Activated CD8-positive, alpha-beta memory T cell treated with anti-CD3 and anti-CD28 coated beads, Interleukin-2, amount 50 U/mL, for 1 hour (primary cell): ENCODE data around the gene RDH5.

Experiments used
- DNase-seq: peaks from one replicate; pipeline ENCODE4 v3.0.0-alpha.2; 2020; ENCODE audit errors: extremely low read depth

RDH5 gene

GRCh38 chr12:55696141-55696540, 24.1 kb upstream of the RDH5 start:
- no peak for DNase-seq

DNA sequence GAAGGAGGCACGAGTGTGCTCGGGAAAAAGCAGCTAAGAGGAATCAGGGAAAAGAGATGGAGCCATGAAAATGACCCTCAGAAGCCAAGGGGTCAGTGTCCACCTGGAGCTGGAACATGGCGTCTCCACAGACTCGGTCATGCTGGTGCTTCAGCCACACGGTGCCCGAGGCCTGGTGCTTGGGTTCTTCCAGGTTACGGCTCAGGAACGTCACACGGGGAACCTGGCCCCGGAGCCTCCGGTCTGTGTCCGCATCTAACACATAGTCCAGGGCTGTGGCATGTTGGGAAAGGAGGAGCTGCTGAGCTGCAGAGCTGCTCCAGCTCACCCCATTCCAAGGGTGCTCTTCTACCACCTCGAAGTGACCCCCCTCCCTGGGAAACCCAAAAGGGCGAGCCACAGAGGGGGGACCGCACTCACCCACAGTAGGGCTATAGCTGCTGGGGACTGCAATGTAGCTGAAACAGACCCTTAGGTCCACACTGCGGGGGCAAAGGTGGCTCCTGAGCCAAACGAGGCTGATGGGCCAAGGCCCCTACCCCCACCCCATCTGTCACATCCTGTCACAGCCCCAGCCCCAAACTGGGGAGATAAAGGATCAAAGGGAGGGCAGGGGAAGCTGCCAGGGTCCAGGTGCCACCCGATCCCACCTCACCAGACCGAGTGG, 23.3 kb upstream of the RDH5 start:
- DNase-seq: no peak

GRCh38 chr12:55697686-55698085, 22.5 kb upstream of the RDH5 start:
- no peak for DNase-seq

- DNase-seq: no peak
Observed at GRCh38 chr12:55698241-55698955, 21.8 kb upstream of the RDH5 start.

DNA sequence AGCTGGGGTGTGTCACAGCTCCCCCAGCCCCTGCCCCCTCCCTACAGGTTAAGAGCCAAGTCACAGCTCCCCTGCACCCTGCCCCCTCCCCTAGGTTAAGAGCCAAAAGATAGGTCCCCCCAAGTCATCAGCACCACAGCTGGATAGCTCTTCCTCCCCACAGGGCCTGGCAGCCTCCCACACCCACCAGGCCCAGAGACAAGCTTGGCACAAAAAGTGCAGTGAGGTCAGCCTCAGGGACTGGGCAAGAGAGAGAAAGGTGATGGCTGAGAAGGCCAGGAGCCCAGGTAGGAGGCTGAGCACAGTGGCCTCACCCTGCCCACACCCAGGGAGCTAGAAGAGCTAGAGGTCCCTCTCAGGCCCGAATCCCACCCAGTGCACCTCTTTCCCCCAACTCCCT, 21.2 kb upstream of the RDH5 start:
- no peak for DNase-seq

DNA sequence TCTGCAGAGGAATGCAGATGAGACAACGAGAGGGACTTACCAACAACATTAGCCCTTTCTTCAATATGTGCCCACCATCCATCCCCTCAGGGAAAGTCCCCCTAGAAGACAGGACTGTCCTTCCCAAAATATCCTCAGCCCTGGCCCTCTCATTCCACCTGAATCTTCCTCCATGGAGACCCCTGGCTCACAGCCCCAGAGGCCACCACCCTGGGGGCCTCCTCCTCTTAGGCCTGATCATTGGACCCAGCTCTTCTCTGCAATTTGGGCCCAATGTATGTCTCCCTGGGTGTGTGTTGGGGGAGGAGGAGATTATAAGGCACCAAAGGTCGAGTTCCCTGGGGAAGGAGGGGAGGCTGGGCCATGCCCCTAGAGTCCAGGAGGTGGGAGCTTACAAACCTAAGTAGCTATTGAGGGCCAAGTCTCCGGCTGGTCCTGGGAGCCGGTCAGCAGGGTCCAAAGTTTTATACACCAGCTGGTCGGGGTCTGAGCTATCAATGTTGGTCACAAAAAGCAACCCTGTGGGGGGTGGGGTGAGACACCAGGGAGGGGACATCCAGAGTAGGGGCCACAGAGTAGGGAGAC, 20.6 kb upstream of the RDH5 start:
- no peak for DNase-seq

GRCh38 chr12:55700255-55701018, 19.8 kb upstream of the RDH5 start:
- no peak for DNase-seq

- no peak for DNase-seq
Observed at GRCh38 chr12:55702861-55703260, 17.3 kb upstream of the RDH5 start.

DNA sequence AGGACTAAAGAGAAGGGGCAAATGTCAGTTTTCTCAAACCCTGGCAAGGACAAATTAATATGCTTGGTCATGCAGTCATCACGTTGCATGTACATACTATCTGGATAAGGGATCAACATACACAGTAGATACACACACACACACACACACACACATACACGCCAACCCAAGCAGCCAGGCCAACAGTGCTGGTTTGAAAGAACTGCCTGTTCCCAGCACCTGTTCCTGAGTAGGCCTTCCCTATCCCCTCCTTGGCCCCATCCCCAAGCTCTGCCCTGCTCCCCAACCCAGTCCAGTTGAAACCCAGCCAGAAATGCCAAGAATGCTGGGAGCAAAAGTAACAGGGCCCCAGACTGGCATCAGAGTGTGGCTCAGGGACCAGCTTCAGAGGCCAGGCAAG, 16.9 kb upstream of the RDH5 start:
- DNase-seq: no peak

- no peak for DNase-seq
Observed at GRCh38 chr12:55703901-55704761, 16.1 kb upstream of the RDH5 start.

- no peak for DNase-seq
Observed at GRCh38 chr12:55704824-55705718, 15.1 kb upstream of the RDH5 start.

- no peak for DNase-seq
Observed at GRCh38 chr12:55705782-55706402, 14.3 kb upstream of the RDH5 start.

- DNase-seq: no peak
Observed at GRCh38 chr12:55706568-55707218, 13.5 kb upstream of the RDH5 start.

- DNase-seq: no peak
Observed at GRCh38 chr12:55707219-55707671, 12.9 kb upstream of the RDH5 start.

DNA sequence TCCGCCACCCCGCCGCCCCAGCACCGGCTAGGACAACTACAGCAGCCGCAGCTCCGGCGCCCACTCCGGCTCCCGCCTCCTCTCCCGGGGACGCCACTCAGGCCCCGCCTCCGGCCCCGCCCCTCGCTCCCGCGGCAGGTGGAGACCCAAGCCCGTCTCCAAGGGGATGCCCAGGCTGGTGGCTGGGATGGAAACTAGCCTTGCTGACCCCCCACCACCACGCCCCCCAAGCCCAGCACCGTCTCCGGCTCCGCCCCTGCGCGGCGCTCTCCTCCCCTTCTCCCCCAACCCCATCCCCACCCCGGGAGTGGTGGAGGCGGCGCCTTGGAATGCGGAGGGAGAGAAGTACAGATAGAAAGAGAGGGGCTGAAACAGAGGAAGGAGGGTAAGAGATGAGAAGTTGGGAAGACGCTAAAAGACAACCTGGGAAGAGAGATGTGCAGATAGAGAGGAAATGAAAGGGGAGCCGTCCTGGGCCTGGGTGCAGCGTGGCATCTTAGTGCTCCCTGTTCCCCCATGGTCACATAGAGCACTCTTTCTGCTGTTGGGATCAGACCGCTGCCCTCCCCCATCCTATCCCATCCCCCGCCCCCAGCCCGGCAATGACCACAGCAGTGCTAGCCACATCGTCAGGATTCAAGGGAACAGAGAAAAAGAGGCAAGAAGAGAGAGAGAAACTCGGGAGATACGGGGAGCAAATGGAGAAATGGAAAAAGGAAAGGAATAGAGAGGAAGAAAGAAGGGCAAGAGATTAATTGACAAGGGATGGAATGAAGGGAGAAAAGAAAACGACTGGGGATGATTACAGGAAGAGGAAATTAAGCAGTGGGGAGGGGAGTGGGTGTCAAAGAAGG, 12.1 kb upstream of the RDH5 start, which contains the start of gene ITGA7:
ITGA7 (minus strand) TSS at position 64 of the 854 bp plus-strand sequence. CDS start 222 bp downstream, outside the sequence.
- no peak for DNase-seq

DNA sequence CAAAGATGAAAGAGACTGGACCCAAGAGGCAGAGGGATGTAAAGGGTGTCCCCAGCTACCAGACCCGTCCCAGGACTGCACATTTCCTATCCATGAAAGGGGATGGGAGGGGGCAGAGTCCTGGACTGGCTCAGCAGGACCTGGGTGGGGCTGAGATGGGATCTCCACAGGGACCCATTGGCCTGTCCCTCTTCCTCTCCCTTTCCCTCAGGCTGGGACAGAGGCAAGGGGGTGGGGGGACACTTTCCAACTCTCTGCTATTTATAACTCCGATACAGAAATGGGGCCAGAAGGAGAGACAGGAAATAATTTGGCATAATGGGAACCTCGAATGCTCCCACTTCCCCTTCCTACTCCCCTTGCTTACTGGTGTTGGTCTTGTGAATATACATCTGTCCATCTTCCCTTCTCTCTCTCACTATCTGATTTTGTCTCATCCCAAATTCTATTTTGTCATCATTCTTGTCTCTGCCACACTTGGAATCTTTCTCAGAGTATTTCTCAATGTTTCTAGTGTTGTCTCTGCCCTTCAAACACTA, 11.4 kb upstream of the RDH5 start:
- no peak for DNase-seq

DNA sequence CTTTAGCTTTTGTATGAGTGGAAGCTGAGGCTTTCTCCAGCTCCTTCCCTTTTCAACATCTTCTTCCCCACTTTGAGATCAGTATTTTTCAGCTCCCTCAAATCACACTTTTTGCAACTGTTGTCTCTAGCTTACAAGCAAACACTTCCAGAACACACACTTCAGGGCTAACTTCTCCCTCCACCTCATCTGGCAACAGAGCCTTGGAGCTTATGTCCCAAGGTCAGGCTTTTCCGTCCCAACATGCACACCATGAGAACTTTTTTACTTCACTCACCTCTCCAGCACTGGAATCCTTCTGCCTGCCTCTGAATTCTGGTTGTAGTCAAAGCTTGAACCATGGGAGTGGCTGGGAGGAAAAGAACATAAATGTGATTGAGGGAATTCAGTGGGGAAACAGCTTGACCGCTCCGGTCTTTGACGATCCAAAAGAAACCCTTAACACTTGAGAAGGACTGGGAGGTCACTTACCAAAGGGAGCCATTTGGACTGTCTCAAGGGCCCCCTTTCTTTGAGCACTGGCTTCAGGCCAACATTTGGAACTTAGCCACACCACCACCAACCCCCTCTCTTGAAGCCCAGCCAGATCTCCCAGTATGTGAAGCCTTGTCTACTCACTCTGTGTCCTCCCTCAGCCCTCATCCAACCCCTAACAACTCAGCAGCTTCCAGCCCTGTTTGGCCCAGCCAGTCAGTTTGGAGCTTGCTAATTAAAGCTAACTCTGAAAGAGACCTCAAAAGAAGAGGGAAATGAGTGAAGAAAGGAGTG, 8.2 kb upstream of the RDH5 start:
- no peak for DNase-seq
